Urinary bladder (tissue), 4 donors: Measurements from ENCODE around the gene UBC. TPM values are rescaled to one million over a fixed set of nuclear protein-coding genes. Genes with fewer than 3 reads are reported as not detected.
"Not testable (repeated sequence)": the region's sequence is repeated elsewhere in the genome, so short reads cannot be mapped to it uniquely, and the experiment has no call there.

Experiments used
- DNase-seq: peaks from one replicate; pipeline ENCODE4 v3.0.0-alpha.2; 2015; ENCODE audit errors: extremely low spot score
- H3K27ac ChIP-seq: one replicate; pipeline ENCODE4 v1.5.1; 2013; ENCODE audit warnings: low read depth, mild to moderate bottlenecking, moderate library complexity
- H3K36me3 ChIP-seq: one replicate; pipeline ENCODE4 v1.6.1; 2013; ENCODE audit warnings: mild to moderate bottlenecking, moderate library complexity; ENCODE audit not compliant: insufficient read depth
- H3K4me1 ChIP-seq: one replicate; pipeline ENCODE4 v1.6.1; 2013; ENCODE audit warnings: mild to moderate bottlenecking, moderate library complexity; ENCODE audit not compliant: insufficient read depth
- H3K4me3 ChIP-seq: one replicate; pipeline ENCODE4 v1.5.1; 2013; ENCODE audit warnings: low read depth, low read length
- WGBS: extraction: QIAGEN DNeasy Blood & Tissue Kit; methylation state at CpG from one replicate; pipeline ENCODE4 v1.1.7; 2013; 5-methylcytosine and 5-hydroxymethylcytosine counted together
- polyA plus RNA-seq: library from polyadenylated mRNA; stranded (reverse); fragments of 200-250 nt; gene quantifications from one replicate; pipeline ENCODE4 v1.2.3, GENCODE V29; 2013
- total RNA-seq: library from RNA; depleted of rRNA; stranded (reverse); fragments of >200 nt; gene quantifications from one replicate; pipeline ENCODE4 v1.2.3, GENCODE V29; 2014
- donor health status: healthy with polysubstance abuse.
- donor health status: healthy.

Gene UBC
- total and polyA plus RNA-seq, 2 donors = 857 to 1,396 TPM

- DNase-seq = peak; percentile 95
- Histone ChIP-seq H3K27ac (peak overlapping the region; percentile 94), H3K4me3 (peak overlapping the region; percentile 60), H3K36me3 (no peaks in the 10 kb centered on the region), H3K4me1 (no peaks in the 10 kb centered on the region)
- WGBS = under 1% methylated on average over 45 of the region's 45 CpGs
Measured at GRCh38 chr12:124927201-124928094, 13.0 kb upstream of the UBC start.

DNA sequence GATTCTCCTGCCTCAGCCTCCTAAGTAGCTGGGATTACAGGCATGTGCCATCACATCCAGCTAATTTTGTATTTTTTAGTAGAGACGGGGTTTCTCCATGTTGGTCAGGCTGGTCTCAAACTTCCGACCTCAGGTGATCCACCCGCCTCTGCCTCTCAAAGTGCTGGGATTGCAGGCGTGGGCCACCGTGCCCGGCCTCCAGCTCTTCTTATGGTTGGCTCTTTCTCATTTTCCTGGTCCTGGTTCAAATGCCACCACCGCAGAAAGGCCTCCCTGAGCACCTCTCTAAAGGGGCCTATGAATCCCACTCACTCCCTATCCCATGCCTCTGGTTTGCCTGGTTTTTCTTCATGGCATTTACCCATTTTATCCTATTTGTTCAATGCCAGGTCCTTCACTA, 11.3 kb upstream of the UBC start:
- DNase-seq, H3K36me3 ChIP-seq, H3K27ac ChIP-seq, H3K4me3 ChIP-seq, H3K4me1 ChIP-seq: not testable (repeated sequence)
- WGBS = 93% methylated on average over 7 of the region's 7 CpGs

DNA sequence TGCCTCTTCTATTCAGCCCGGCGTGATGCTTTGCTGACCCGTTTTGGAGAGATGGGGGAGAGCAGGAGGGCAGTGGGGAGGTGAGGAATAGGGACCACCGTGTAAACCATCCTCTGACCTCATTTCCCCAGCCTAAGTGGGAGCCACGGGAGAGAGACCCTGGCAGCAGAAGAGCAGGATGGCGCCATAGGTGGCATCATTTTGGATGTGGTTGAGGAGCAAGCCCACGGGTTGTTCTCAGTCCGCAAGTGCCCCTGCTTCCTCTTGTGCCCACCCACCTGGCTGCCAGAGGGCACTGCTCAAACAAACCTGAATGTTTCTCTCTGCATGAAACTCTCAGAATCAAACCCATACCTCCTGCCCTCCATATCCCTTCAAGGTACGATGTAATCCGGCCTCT, 10.7 kb upstream of the UBC start:
- Histone ChIP-seq H3K4me3 (no peak overlapping the region), H3K36me3 (no peaks in the 10 kb centered on the region), H3K27ac (no peak overlapping the region), H3K4me1 (no peaks in the 10 kb centered on the region)
- 86% methylated on average over 10 of the region's 10 CpGs for WGBS
- DNase-seq = no peak

- no peaks in the 10 kb centered on the region for H3K36me3 ChIP-seq
- no peak for DNase-seq
- H3K27ac ChIP-seq = no peak overlapping the region
- 72% methylated on average over 12 of the region's 12 CpGs for WGBS
- no peaks in the 10 kb centered on the region for H3K4me1 ChIP-seq
- no peak overlapping the region for H3K4me3 ChIP-seq
Measured at GRCh38 chr12:124923905-124924734, 9.7 kb upstream of the UBC start.

- H3K27ac ChIP-seq = peak overlapping the region; percentile 25
- no peak for DNase-seq
- no peaks in the 10 kb centered on the region for H3K4me1 ChIP-seq
- no peaks in the 10 kb centered on the region for H3K36me3 ChIP-seq
- no peak overlapping the region for H3K4me3 ChIP-seq
- 25% methylated on average over 16 of the region's 16 CpGs for WGBS
Measured at GRCh38 chr12:124921200-124922031, 7.0 kb upstream of the UBC start.

GRCh38 chr12:124920353-124920935, 6.0 kb upstream of the UBC start:
- H3K27ac ChIP-seq = no peak overlapping the region
- 87% methylated on average over 4 of the region's 4 CpGs for WGBS
- no peaks in the 10 kb centered on the region for H3K4me1 ChIP-seq
- no peak overlapping the region for H3K4me3 ChIP-seq
- no peak for DNase-seq
- H3K36me3 ChIP-seq = no peaks in the 10 kb centered on the region

- peak overlapping the region; percentile 85 for H3K27ac ChIP-seq
- H3K4me3 ChIP-seq = no peak overlapping the region
- no peaks in the 10 kb centered on the region for H3K36me3 ChIP-seq
- H3K4me1 ChIP-seq = no peaks in the 10 kb centered on the region
- 64% methylated on average over 17 of the region's 17 CpGs for WGBS
- DNase-seq = no peak
Measured at GRCh38 chr12:124919521-124920352, 5.3 kb upstream of the UBC start.

- peak overlapping the region; percentile 92 for H3K27ac ChIP-seq
- H3K4me1 ChIP-seq, H3K4me3 ChIP-seq, DNase-seq, H3K36me3 ChIP-seq: not testable (repeated sequence)
- WGBS = 92% methylated on average over 3 of the region's 3 CpGs
Measured at GRCh38 chr12:124918622-124918988, 4.2 kb upstream of the UBC start.

DNA sequence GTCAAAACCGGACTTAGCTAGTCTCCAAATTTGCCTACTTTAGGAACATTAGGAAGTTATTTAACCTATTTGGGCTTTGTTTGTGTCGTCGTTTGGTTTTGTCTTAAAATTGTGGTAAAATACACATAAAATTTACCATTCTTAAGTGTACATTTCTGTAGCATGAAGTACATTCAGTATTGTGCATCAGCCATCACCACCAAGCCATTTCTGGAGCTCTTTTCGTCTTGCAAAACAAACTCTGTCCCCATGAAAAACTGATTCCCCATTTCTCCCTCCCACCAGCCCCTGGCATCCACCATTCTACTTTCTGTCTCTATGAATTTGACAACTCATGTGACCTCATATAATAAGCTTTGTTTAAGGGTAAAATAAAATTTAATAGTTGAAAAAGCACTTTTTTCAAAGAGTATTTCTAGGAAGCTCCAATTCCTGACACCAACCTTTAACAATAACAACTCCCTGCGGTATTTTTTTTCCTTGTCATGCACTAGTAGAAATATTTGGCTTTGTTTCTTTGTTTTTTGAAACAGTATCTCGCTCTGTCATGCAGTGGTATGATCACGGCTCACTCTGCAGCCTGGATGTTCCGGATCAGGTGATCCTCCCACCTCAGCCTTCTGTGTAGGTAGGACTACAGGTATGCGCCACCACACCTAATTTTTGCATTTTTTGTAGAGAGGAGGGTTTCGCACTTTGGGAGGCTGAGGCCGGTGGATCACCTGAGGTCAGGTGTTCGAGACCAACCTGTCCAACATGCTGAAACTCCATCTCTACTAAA, 3.6 kb upstream of the UBC start:
- Histone ChIP-seq H3K4me1 (no peaks in the 10 kb centered on the region), H3K4me3 (peak overlapping the region; percentile 14), H3K27ac (peak overlapping the region; percentile 92), H3K36me3 (no peaks in the 10 kb centered on the region)
- no peak for DNase-seq
- 38% methylated on average over 12 of the region's 12 CpGs for WGBS

DNA sequence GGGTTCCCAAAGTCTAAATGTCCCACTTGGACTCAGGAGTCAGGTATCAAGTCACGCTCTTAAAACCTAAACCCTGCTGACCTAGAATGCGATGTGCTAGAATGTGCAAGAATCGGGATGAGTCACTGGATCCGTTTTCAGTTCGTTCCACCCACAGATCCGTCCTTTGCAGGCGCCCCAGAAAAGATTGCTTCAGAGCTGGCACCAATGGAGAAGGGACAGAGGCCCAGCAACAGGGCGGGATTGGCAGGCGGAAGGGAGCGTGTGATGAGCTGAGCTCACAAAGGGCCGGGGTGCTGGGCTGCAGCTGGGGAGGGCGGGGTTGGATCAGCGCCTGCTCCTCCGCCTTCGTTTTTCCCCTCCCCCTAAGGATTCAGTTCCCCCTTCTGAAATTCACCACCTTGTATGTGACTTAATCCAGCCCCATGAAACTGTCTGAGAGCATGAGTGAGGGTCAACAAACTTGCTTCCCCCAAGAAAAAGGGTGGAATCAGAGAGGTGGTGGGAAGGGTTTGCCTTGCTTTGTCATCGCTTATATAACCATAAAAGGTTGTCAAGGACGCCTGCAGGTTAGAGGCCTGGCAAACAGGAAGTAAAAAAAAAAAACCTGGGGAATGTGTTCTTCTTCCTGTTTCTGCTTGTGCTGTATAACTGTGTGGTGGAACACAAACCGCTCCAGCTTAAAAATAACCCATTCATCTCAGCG, 2.8 kb upstream of the UBC start:
- Histone ChIP-seq H3K36me3 (peaks cover 1% of the 10 kb centered on the region), H3K4me3 (peak overlapping the region; percentile 14), H3K4me1 (no peaks in the 10 kb centered on the region), H3K27ac (peak overlapping the region; percentile 98)
- DNase-seq = peak; percentile 98
- under 1% methylated on average over 19 of the region's 19 CpGs for WGBS

GRCh38 chr12:124916374-124917134, 2.1 kb upstream of the UBC start:
- WGBS = 16% methylated on average over 5 of the region's 5 CpGs
- no peak for DNase-seq
- H3K36me3 ChIP-seq = peaks cover 1% of the 10 kb centered on the region
- no peak overlapping the region for H3K4me3 ChIP-seq
- peak overlapping the region; percentile 98 for H3K27ac ChIP-seq
- H3K4me1 ChIP-seq = no peaks in the 10 kb centered on the region
